Ovary (tissue), 9 donors: ENCODE measurements around the gene GRIN2A. TPM values are rescaled to one million over a fixed set of nuclear protein-coding genes. Genes with fewer than 3 reads are reported as not detected.

Experiments used
- DNase-seq, 5 donors: peaks; one replicate each; pipeline ENCODE4 v3.0.0-alpha.2; 2019 to 2020
- H3K27ac ChIP-seq, 2 donors: fragments of 200-600 bp; one replicate each; pipeline versions ENCODE4 v1.5.1 to v1.8.0; 2019 to 2022
- H3K27me3 ChIP-seq: fragments of 200-600 bp; one replicate; pipeline ENCODE4 v1.8.0; 2022
- H3K36me3 ChIP-seq: fragments of 200-600 bp; sonication (generic); one replicate; pipeline ENCODE4 v1.5.1; 2019
- H3K4me1 ChIP-seq: one replicate; pipeline ENCODE4 v1.8.1; 2013; ENCODE audit warnings: mild to moderate bottlenecking, moderate library complexity; ENCODE audit not compliant: insufficient read depth
- H3K4me3 ChIP-seq: fragments of 200-600 bp; sonication (generic); one replicate; pipeline ENCODE4 v1.5.1; 2017
- H3K9me3 ChIP-seq, 2 donors: fragments of 200-600 bp in 1 of 2; sonication (generic) in 1 of 2; one replicate each; pipeline versions ENCODE4 v1.5.1 to v1.8.1; 2013 to 2019; ENCODE audit warnings: mild to moderate bottlenecking in 1 of 2, moderate library complexity in 1 of 2
- CTCF ChIP-seq, 3 donors: fragments of 450-650 bp in 2 of 3; fragments of 200-600 bp in 1 of 3; IDR thresholded peaks; one replicate each; pipeline versions ENCODE4 v1.5.1 to v1.8.0; 2016 to 2022; ENCODE audit warnings: antibody characterized with exemption in 3 of 3, mild to moderate bottlenecking in 1 of 3
- EP300 ChIP-seq: sonication (generic); formaldehyde crosslinking; IDR thresholded peaks from one replicate; pipeline ENCODE4 v1.6.1; 2017; ENCODE audit warnings: antibody characterized with exemption
- POLR2A ChIP-seq: fragments of 450-650 bp; IDR thresholded peaks from one replicate; pipeline ENCODE4 v1.6.1; 2017; ENCODE audit warnings: antibody characterized with exemption, mild to moderate bottlenecking, moderate library complexity
- WGBS, 3 donors: extraction: QIAGEN DNeasy Blood & Tissue Kit in 1 of 3; methylation state at CpG; one replicate each; pipeline versions ENCODE4 v1.1.5 to v1.1.7; 2013 to 2017; 5-methylcytosine and 5-hydroxymethylcytosine counted together
- intact Hi-C, 4 donors: fragments of 100-400 bp; cut with DNase I; formaldehyde crosslinking; loops; one replicate each; pipeline versions ENCODE4 v1.11.0 to v1.15.1; 2022 to 2023
- polyA plus RNA-seq, 2 donors: library from polyadenylated mRNA; stranded (reverse); fragments of 200-250 nt in 1 of 2; fragments of 350-450 nt in 1 of 2; fragmentation: Illumina TruSeq in 1 of 2; extraction: RNeasy Lipid Tissue Mini Kit (QIAGEN cat#74804) in 1 of 2; gene quantifications; one replicate each; pipeline ENCODE4 v1.2.3, GENCODE V29; 2013 to 2014
- total RNA-seq, 7 donors: library from RNA; depleted of rRNA in 2 of 7; stranded (reverse); fragments of >200 nt in 2 of 7; fragmentation: NEBNext Ultra II Directional in 3 of 7; extraction: Animal tissue kit (Norgen Biotek cat#: 25700) in 3 of 7; gene quantifications; one replicate each; pipeline versions ENCODE4 v1.1.0 to v1.2.4, GENCODE V29; 2016 to 2023
- donor health status: DM: no; HTN: no; CAD: no; lungs with moderate emphysema.
- donor health status: DM: no; HTN: no; CAD: no.
- donor health status: Bipolar disorder and iron deficiency.
- donor health status: DM: yes; HTN: yes; CAD: no.
- donor health status: DM: no; HTN: no; CAD: no.
- donor health status: DM: yes; HTN: yes; CAD: no.

GRIN2A gene
- total and polyA plus RNA-seq, 9 donors = 0.08 to 5.4 (median 0.57) TPM; not detected in 1

GRCh38 chr16:9821970-9822369, 360.3 kb downstream of the GRIN2A start:
- Histone ChIP-seq H3K4me1 (no peaks in the 10 kb centered on the region), H3K9me3 (no peaks in the 10 kb centered on the region), H3K4me3 (no peak overlapping the region), H3K27ac (no peak overlapping the region), H3K36me3 (no peaks in the 10 kb centered on the region), H3K27me3 (no peaks in the 10 kb centered on the region)
- 77 to 89% (median 86%) methylated on average over 7 of the region's 7 CpGs for WGBS, 3 donors
- TF ChIP-seq CTCF (IDR thresholded peaks at IDR 0.05) = no peak
- no peak for TF ChIP-seq POLR2A
- TF ChIP-seq EP300 = no peak
- no peak for DNase-seq
- intact Hi-C loops = no loop called here

DNA sequence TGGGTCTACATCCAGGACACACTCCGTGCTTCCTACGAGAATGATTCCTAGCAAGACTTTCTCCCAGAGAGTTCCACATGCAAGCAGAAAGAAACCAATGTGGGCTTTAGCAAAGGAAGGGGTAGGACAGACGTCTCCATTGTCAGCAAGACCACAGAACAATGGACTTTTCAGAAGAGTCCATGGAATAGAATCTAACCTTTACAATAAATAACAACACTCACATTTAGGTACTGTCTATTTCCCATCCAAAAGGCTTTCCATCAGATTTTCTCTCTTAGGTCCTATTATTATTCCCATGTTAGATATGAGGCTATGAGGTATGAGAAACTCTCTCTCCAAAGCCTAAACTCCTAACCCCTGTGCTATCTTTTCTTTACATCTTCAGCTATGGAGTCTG, 360.9 kb downstream of the GRIN2A start:
- H3K36me3 ChIP-seq = no peaks in the 10 kb centered on the region
- TF ChIP-seq POLR2A (no peak), EP300 (no peak), CTCF (IDR thresholded peaks at IDR 0.05) (no peak)
- no peak for DNase-seq
- 83 to 86% (median 85%) methylated on average over 3 of the region's 3 CpGs for WGBS, 3 donors
- no peak overlapping the region for H3K27ac ChIP-seq
- H3K4me1 ChIP-seq = no peaks in the 10 kb centered on the region
- H3K27me3 ChIP-seq = no peaks in the 10 kb centered on the region
- no peaks in the 10 kb centered on the region for H3K9me3 ChIP-seq
- H3K4me3 ChIP-seq = no peak overlapping the region
- intact Hi-C loops = no loop called here

DNA sequence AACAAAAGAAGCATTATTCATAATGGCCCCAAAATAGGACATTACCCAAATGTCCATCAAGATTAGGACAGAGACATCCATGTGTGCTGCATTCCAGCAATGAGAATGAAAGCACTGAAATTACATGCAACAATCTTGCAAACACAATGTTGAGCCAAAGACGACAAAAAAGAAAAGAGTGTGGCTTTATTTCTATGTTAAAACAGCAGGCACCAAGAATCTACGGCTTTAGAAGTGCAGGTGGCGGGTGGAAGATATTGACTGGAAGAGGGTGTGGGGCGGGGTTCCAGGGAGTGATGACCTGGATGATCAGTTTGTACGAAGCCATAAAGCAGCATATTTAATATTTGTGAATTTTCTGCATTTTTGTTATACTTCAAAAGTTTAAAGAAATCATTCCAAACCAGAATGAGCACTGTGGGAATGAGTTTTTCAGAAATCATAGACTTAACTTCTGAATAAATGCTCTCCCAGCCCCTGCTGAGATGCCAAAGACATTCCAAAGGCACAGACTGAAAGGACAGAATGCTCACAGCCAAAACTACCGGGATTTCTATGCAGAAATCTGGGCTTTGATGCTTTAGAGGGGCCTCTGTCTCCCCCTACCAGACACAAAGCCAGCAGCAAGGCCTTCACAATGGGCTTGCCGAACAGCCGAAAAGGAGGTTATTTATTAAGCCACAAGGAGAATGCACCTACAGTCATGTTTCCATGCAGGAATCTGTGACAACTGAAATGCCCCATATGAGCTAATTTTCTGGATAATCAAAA, 361.6 kb downstream of the GRIN2A start:
- Histone ChIP-seq H3K27ac (no peak overlapping the region), H3K4me1 (no peaks in the 10 kb centered on the region), H3K36me3 (no peaks in the 10 kb centered on the region), H3K27me3 (no peaks in the 10 kb centered on the region), H3K9me3 (no peaks in the 10 kb centered on the region), H3K4me3 (no peak overlapping the region)
- no peak for TF ChIP-seq CTCF (IDR thresholded peaks at IDR 0.05)
- TF ChIP-seq EP300 = no peak
- no peak for TF ChIP-seq POLR2A
- DNase-seq = no peak
- 48 to 52% (median 49%) methylated on average over 8 of the region's 8 CpGs for WGBS, 3 donors
- intact Hi-C loops = no loop called here

DNA sequence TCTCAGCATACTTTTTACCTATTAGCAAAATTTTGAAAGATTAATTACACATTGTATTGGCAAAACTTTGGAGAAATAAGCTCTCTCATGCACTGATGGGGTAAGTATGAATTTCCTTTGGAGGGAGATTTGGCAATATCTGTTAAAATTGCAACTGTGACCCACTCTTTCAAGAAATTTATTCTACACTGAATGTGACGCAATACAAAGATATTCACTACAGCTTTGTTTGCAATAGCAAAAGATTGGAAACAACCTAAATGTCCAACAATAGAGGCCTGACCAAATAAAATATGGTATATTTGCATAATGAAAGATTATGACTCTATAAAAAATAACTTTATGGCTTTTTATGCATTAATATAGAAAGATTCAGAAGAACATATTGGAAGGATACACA, 363.5 kb downstream of the GRIN2A start:
- TF ChIP-seq EP300 (no peak), CTCF (IDR thresholded peaks at IDR 0.05) (no peak), POLR2A (no peak)
- Histone ChIP-seq H3K9me3 (no peaks in the 10 kb centered on the region), H3K4me1 (no peaks in the 10 kb centered on the region), H3K27ac (no peak overlapping the region), H3K27me3 (no peaks in the 10 kb centered on the region), H3K4me3 (no peak overlapping the region), H3K36me3 (no peaks in the 10 kb centered on the region)
- DNase-seq = no peak
- whole genome bisulfite sequencing, 3 donors = 87 to 92% (median 92%) methylated on average over 1 of the region's 1 CpG
- intact Hi-C loops = no loop called here
